CD4-positive, alpha-beta T cell (primary cell): ENCODE data around the gene NYNRIN. TPM values are rescaled to one million over a fixed set of nuclear protein-coding genes. Genes with fewer than 3 reads are reported as not detected.

Experiments used
- ATAC-seq: fragments of 200-7000 bp; cut with Tn5 transposase; one replicate; pipeline ENCODE4 v1.10.0; 2022; ENCODE audit warnings: mild to moderate bottlenecking; ENCODE audit not compliant: poor library complexity
- CTCF ChIA-PET: fragments of 350-600 bp; sonication (Branson Sonifier 250); formaldehyde crosslinking; loops from one replicate; lab custom pipeline; 2021; ENCODE audit warnings: antibody characterized with exemption, inconsistent platforms; lab: Charles Lee
- POLR2A ChIA-PET: fragments of 350-600 bp; sonication (Branson Sonifier 250); formaldehyde crosslinking; loops from one replicate; lab custom pipeline; 2021; ENCODE audit warnings: antibody characterized with exemption, inconsistent platforms; lab: Charles Lee
- DNase-seq, 14 experiments: peaks; one replicate each; pipeline ENCODE4 v3.0.0-alpha.2; 2013 to 2020; ENCODE audit warnings: mixed read lengths in 2 of 14
- H3K27ac ChIP-seq, 2 donors: one replicate each; pipeline versions ENCODE4 v1.5.1 to v1.7.0; 2013; ENCODE audit warnings: low read length in 2 of 2, low read depth in 1 of 2, mild to moderate bottlenecking in 1 of 2
- H3K27me3 ChIP-seq, 2 experiments: 1 replicate in 1 of 2; 2 replicates in 1 of 2; pipeline versions ENCODE4 v1.6.1 to v1.7.0; 2013; ENCODE audit warnings: low read length in 2 of 2, control low read depth in 1 of 2, mild to moderate bottlenecking in 1 of 2, moderate library complexity in 1 of 2; ENCODE audit not compliant: insufficient read depth in 2 of 2, control insufficient read depth in 1 of 2
- H3K36me3 ChIP-seq: one replicate; pipeline ENCODE4 v1.6.1; 2013; ENCODE audit warnings: low read length, control low read depth; ENCODE audit not compliant: insufficient read depth
- H3K4me1 ChIP-seq: one replicate; pipeline ENCODE4 v1.6.1; 2013; ENCODE audit warnings: low read length, control low read depth; ENCODE audit not compliant: insufficient read depth
- H3K4me3 ChIP-seq: one replicate; pipeline ENCODE4 v1.5.1; 2013; ENCODE audit warnings: mild to moderate bottlenecking, low read length, moderate library complexity
- H3K9me3 ChIP-seq, 2 experiments: 1 replicate in 1 of 2; 2 replicates in 1 of 2; pipeline versions ENCODE4 v1.6.1 to v1.7.0; 2013; ENCODE audit warnings: low read length in 2 of 2, mild to moderate bottlenecking in 2 of 2, control low read depth in 1 of 2, moderate library complexity in 1 of 2; ENCODE audit not compliant: control insufficient read depth in 1 of 2, insufficient read depth in 1 of 2
- H3K27ac Mint-ChIP-seq: one replicate; pipeline ENCODE4 v1.8.0; 2020; ENCODE audit warnings: mixed read lengths
- H3K27me3 Mint-ChIP-seq: one replicate; pipeline ENCODE4 v1.8.0; 2021; ENCODE audit warnings: mixed read lengths
- H3K36me3 Mint-ChIP-seq: one replicate; pipeline ENCODE4 v1.8.0; 2021; ENCODE audit warnings: low read depth, mixed read lengths
- H3K4me1 Mint-ChIP-seq: one replicate; pipeline ENCODE4 v1.8.0; 2021; ENCODE audit warnings: low read depth, mixed read lengths
- H3K4me3 Mint-ChIP-seq: one replicate; pipeline ENCODE4 v1.8.0; 2020; ENCODE audit warnings: mild to moderate bottlenecking, mixed read lengths
- H3K9me3 Mint-ChIP-seq: one replicate; pipeline ENCODE4 v1.8.0; 2020; ENCODE audit warnings: mixed read lengths
- CTCF ChIP-seq: fragments of 200-600 bp; IDR thresholded peaks from one replicate; pipeline ENCODE4 v1.8.0; 2022; ENCODE audit warnings: antibody characterized with exemption, mild to moderate bottlenecking
- intact Hi-C, 2 experiments: fragments of 100-400 bp; cut with DNase I in 1 of 2; cut with micrococcal nuclease in 1 of 2; formaldehyde crosslinking; loops; one replicate each; pipeline versions ENCODE4 v1.15.1 to v1.9.0; 2023 to 2025; cut with DNase I, micrococcal nuclease
- total RNA-seq, 174 experiments: library from RNA in 2 of 174; stranded (reverse) in 2 of 174; gene quantifications; one replicate each; pipeline ENCODE4 v1.2.3 and lab custom pipeline; 2021 to 2026

Gene NYNRIN
- total RNA-seq, 2 experiments from 2014 or later: 0.08 to 0.25 TPM

- Mint-ChIP-seq H3K9me3 (no peaks in the 10 kb centered on the region), H3K27me3 (peaks cover 28% of the 10 kb centered on the region), H3K4me3 (no peak overlapping the region), H3K36me3 (no peaks in the 10 kb centered on the region), H3K27ac (no peak overlapping the region), H3K4me1 (peaks cover under 1% of the 10 kb centered on the region)
- H3K4me3 ChIP-seq: no peak overlapping the region
- no peak for TF ChIP-seq CTCF
- H3K36me3 ChIP-seq: no peaks in the 10 kb centered on the region
- peaks cover 0 to 16% of the 10 kb centered on the region in 2 experiments for H3K27me3 ChIP-seq
- no peaks in the 10 kb centered on the region for H3K9me3 ChIP-seq
- DNase-seq (no peak), ATAC-seq (no peak)
- no peaks in the 10 kb centered on the region for H3K4me1 ChIP-seq
- H3K27ac ChIP-seq: no peak overlapping the region
- ChIA-PET CTCF (no interaction called here), POLR2A (no interaction called here)
- intact Hi-C loops: no loop called here
Observed at GRCh38 chr14:24404814-24405213, 6.0 kb downstream of the NYNRIN start.

GRCh38 chr14:24406416-24406815 lies 7.6 kb downstream of the NYNRIN start:
- no peaks in the 10 kb centered on the region for H3K4me1 Mint-ChIP-seq
- no peak for DNase-seq
- Histone ChIP-seq H3K9me3 (no peaks in the 10 kb centered on the region), H3K27ac (no peak overlapping the region), H3K4me3 (no peak overlapping the region), H3K36me3 (no peaks in the 10 kb centered on the region), H3K4me1 (no peaks in the 10 kb centered on the region), H3K27me3 (peaks cover 0 to 12% of the 10 kb centered on the region in 2 experiments)
- ChIA-PET POLR2A (no interaction called here), CTCF (interaction anchor here (0.9 kb wide), 1 partner anchor 73 kb away, joined by 4 read pairs; no protein-coding TSS in a partner anchor)
- no peaks in the 10 kb centered on the region for H3K9me3 Mint-ChIP-seq
- intact Hi-C loops: no loop called here
- TF ChIP-seq CTCF: no peak
- no peak overlapping the region for H3K4me3 Mint-ChIP-seq
- ATAC-seq: no peak
- peaks cover 28% of the 10 kb centered on the region for H3K27me3 Mint-ChIP-seq
- no peaks in the 10 kb centered on the region for H3K36me3 Mint-ChIP-seq
- no peak overlapping the region for H3K27ac Mint-ChIP-seq

- Histone ChIP-seq H3K9me3 (no peaks in the 10 kb centered on the region), H3K4me1 (no peaks in the 10 kb centered on the region), H3K27ac (no peak overlapping the region), H3K4me3 (no peak overlapping the region), H3K27me3 (peaks cover 0 to 10% of the 10 kb centered on the region in 2 experiments), H3K36me3 (no peaks in the 10 kb centered on the region)
- no peak overlapping the region for H3K4me3 Mint-ChIP-seq
- ChIA-PET POLR2A (no interaction called here), CTCF (no interaction called here)
- no peak overlapping the region for H3K27ac Mint-ChIP-seq
- no peaks in the 10 kb centered on the region for H3K36me3 Mint-ChIP-seq
- H3K27me3 Mint-ChIP-seq: peaks cover 28% of the 10 kb centered on the region
- TF ChIP-seq CTCF: no peak
- no peaks in the 10 kb centered on the region for H3K9me3 Mint-ChIP-seq
- intact Hi-C loops: no loop called here
- DNase-seq: no peak
- no peaks in the 10 kb centered on the region for H3K4me1 Mint-ChIP-seq
- ATAC-seq: no peak
Observed at GRCh38 chr14:24407608-24408325, 9.0 kb downstream of the NYNRIN start.
